ENCODE measurements around the gene MTA2.
A peak's percentile ranks its signal among the peaks of the same experiment; 100 is the strongest.

MTA2 gene

DNA sequence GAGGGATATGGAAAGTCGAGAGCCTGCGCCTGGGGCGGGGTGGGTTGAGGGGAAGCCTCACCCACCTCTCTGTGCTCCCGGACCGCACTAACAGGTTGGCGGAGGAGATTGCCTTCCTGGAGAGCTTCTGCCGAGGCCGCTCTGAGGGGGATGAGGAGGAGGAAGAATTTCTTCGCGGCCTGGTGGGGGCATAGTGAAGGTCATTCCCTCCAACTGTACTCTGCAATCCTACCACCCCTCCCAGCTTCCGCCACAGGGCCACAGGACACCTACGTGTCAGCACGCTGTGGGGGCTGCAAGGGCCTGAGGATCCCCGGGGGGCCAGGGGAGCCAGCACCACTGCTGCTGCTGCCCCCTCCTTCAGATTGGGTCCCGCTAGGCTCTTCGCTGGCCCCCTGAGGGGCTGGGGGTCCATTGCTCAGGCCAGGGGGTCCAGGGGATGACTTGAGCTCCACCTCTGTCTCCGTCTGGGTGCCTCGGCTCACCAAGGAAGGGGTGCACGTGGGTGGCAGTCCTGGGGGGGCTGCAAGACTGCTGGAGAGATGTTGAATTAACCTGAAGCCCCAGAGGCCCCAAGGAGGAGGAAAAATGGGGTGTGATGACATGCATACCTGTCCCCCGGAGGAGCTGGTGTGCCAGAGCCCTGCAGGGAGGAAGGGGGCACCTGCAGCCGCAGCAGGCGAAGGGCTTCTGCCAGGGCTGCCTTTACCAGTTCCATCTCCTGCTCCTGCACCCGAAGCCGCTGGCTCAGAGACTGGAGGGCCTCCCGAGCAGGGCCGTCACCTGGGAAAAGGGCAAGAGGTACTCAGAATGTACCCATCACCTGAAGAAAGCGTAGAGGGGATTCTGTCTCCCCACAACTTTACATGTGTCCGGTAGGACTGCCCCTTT lies 9.4 kb upstream of the MTA2 start:
- no peak for DNase-seq
- Histone ChIP-seq H3K4me1 (peaks cover 0 to 33% (median 27%) of the 10 kb centered on the region in 4 donors), H3K4me3 (peak overlapping the region; percentile 85 to 88), H3K27me3 (no peaks in the 10 kb centered on the region), H3K9me3 (no peaks in the 10 kb centered on the region), H3K36me3 (peaks cover 13 to 63% (median 48%) of the 10 kb centered on the region in 3 donors), H3K27ac (peak overlapping the region; percentile 95 to 98)
- TF ChIP-seq, protein P1, sequence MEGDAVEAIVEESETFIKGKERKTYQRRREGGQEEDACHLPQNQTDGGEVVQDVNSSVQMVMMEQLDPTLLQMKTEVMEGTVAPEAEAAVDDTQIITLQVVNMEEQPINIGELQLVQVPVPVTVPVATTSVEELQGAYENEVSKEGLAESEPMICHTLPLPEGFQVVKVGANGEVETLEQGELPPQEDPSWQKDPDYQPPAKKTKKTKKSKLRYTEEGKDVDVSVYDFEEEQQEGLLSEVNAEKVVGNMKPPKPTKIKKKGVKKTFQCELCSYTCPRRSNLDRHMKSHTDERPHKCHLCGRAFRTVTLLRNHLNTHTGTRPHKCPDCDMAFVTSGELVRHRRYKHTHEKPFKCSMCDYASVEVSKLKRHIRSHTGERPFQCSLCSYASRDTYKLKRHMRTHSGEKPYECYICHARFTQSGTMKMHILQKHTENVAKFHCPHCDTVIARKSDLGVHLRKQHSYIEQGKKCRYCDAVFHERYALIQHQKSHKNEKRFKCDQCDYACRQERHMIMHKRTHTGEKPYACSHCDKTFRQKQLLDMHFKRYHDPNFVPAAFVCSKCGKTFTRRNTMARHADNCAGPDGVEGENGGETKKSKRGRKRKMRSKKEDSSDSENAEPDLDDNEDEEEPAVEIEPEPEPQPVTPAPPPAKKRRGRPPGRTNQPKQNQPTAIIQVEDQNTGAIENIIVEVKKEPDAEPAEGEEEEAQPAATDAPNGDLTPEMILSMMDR (IDR thresholded peaks at IDR 0.05), result no peak
- intact Hi-C loops (cut with DNase I; ENCODE audit: low total_unique reads), result loop anchor here (10.0 kb wide), 1 partner anchor 94 kb away; the partner anchor contains the start of genes BSCL2 and GNG3

DNA sequence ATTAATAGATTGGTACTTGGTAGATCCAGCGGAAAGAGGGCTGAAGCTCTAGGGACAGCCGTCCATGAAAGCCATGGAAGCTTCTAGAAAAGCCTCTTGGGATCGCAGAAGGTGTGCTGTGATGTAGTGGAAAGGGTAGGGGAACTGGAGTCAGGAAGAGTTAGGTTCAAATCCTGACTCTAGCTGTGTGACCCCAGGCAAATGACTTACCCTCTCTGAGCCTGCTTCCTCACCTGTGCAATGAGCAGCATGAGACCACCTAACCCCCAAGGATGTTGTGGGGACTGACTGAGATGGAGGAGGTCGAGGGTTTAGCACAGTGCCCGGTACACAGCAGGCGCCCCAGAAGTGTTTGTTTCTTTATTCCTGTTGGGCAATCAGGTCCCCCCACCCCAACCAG lies 8.7 kb upstream of the MTA2 start:
- intact Hi-C loops (cut with DNase I; ENCODE audit: low total_unique reads), result loop anchor here (10.0 kb wide), 1 partner anchor 94 kb away; the partner anchor contains the start of genes BSCL2 and GNG3
- DNase-seq, result no peak
- H3K27me3 ChIP-seq, result no peaks in the 10 kb centered on the region
- peaks cover 19 to 63% (median 51%) of the 10 kb centered on the region in 3 donors for H3K36me3 ChIP-seq
- H3K4me1 ChIP-seq, result peaks cover 0 to 33% (median 27%) of the 10 kb centered on the region in 4 donors
- H3K9me3 ChIP-seq, result no peaks in the 10 kb centered on the region
- H3K27ac ChIP-seq, result no peak overlapping the region
- TF ChIP-seq, protein P1 (IDR thresholded peaks at IDR 0.05), result no peak
- H3K4me3 ChIP-seq, result no peak overlapping the region

DNA sequence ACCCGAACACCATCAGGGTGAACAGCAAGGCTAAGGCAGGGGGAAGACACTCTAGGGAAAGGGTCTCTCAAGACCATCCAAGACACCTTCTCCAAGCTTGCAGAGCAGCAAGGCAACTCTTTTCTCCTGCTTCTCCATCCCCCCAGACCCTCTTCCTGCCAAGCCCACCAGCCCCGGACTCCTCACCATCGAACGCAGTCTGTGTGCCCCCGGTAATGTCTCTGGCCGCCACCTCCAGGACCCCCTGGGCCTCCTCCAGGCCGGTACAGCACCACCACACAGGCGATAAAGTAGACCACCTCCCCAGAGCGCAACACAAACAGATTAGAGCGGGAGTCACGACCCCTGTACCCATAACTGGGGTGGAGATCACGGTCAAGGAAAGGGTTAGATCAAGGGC lies 7.1 kb upstream of the MTA2 start:
- Histone ChIP-seq H3K4me1 (peaks cover 0 to 34% (median 25%) of the 10 kb centered on the region in 4 donors), H3K36me3 (peaks cover 21 to 69% (median 56%) of the 10 kb centered on the region in 3 donors), H3K27ac (no peak overlapping the region), H3K9me3 (no peaks in the 10 kb centered on the region), H3K4me3 (no peak overlapping the region), H3K27me3 (no peaks in the 10 kb centered on the region)
- no peak for DNase-seq
- intact Hi-C loops (cut with DNase I; ENCODE audit: low total_unique reads), result no loop called here
- TF ChIP-seq, protein P1 (IDR thresholded peaks at IDR 0.05), result no peak

DNA sequence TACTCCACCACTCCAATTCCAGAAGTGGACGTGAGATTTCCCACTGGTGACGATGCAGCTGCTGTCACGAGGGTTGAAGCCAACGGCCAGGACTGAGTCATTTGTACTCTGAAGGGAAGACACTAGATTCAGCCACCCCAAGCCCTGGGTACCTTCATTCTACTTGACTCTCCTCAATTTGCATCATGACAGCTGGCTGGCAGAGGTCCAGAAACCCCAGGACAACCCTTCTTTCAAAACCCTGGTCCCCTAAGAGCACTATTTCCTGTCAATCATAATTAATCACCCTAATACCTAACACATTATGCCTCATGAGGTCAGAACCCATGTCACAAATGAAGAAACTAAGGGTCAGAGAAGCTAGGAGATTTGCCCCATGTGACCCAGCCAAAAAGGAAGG lies 6.0 kb upstream of the MTA2 start:
- peaks cover 21 to 70% (median 56%) of the 10 kb centered on the region in 3 donors for H3K36me3 ChIP-seq
- H3K4me3 ChIP-seq, result no peak overlapping the region
- DNase-seq, result no peak
- no peaks in the 10 kb centered on the region for H3K9me3 ChIP-seq
- intact Hi-C loops (cut with DNase I; ENCODE audit: low total_unique reads), result no loop called here
- H3K27me3 ChIP-seq, result no peaks in the 10 kb centered on the region
- H3K27ac ChIP-seq, result no peak overlapping the region
- peaks cover 0 to 35% (median 25%) of the 10 kb centered on the region in 4 donors for H3K4me1 ChIP-seq
- TF ChIP-seq, protein P1 (IDR thresholded peaks at IDR 0.05), result no peak

DNA sequence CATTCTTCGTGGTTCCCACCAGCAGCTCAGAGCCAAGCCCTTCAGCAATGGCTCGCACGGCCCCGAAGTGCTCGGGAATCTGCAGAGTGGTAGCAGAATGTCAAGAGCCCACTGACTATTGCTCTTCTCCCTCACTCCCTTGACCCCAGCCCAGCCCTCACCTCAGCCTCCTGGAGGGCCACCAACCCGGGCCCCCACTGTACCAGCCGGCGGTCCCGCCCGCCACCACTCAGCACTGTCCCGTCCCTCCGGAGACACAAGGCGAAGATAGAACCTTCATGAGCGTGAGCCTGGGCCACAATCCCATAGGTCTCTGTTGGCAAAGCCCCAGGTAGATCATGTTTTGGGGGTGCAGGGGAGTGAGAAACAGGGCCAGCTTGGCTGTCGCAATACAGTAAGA lies 4.2 kb upstream of the MTA2 start:
- DNase-seq, result no peak
- TF ChIP-seq, protein P1 (IDR thresholded peaks at IDR 0.05), result no peak
- H3K4me1 ChIP-seq, result peaks cover 0 to 28% (median 15%) of the 10 kb centered on the region in 4 donors
- H3K27ac ChIP-seq, result no peak overlapping the region
- no peak overlapping the region for H3K4me3 ChIP-seq
- intact Hi-C loops (cut with DNase I; ENCODE audit: low total_unique reads), result no loop called here
- no peaks in the 10 kb centered on the region for H3K9me3 ChIP-seq
- H3K36me3 ChIP-seq, result peaks cover 21 to 69% (median 55%) of the 10 kb centered on the region in 3 donors
- no peaks in the 10 kb centered on the region for H3K27me3 ChIP-seq
